ENCODE results near the gene STAG1. TPM values are rescaled to one million over a fixed set of nuclear protein-coding genes. Genes with fewer than 3 reads are reported as not detected.

STAG1 gene
- polyA plus RNA-seq, 1 donor from 2014 or later: 30.8 TPM

- Histone ChIP-seq H2AFZ (ENCODE audit: low read depth, low read length) (no peak overlapping the region), H3K4me3 (ENCODE audit: low read length) (no peak overlapping the region), H4K20me1 (ENCODE audit: insufficient read depth) (no peaks in the 10 kb centered on the region), H3K9ac (ENCODE audit: low read length) (no peak overlapping the region), H3K9me3 (ENCODE audit: low read length) (no peaks in the 10 kb centered on the region), H3K27me3 (ENCODE audit: insufficient read depth, low read depth, low read length) (no peaks in the 10 kb centered on the region), H3K27ac (ENCODE audit: low read length) (no peak overlapping the region), H3K36me3 (ENCODE audit: insufficient read depth, low read length) (peaks cover 20% of the 10 kb centered on the region), H3F3A (ENCODE audit: insufficient read depth, low read length, poor library complexity, severe bottlenecking) (no peaks in the 10 kb centered on the region), H3K4me2 (ENCODE audit: low read length) (no peak overlapping the region), H3K79me2 (replicated peaks; ENCODE audit: insufficient read depth, low read length) (no peaks in the 10 kb centered on the region), H3K9me2 (ENCODE audit: insufficient read depth, low read length) (no peaks in the 10 kb centered on the region)
- no peak for TF ChIP-seq POLR2AphosphoS5 (IDR thresholded peaks at IDR 0.05)
Observed at GRCh38 chr3:136332776-136333175, 419.4 kb downstream of the STAG1 start.

DNA sequence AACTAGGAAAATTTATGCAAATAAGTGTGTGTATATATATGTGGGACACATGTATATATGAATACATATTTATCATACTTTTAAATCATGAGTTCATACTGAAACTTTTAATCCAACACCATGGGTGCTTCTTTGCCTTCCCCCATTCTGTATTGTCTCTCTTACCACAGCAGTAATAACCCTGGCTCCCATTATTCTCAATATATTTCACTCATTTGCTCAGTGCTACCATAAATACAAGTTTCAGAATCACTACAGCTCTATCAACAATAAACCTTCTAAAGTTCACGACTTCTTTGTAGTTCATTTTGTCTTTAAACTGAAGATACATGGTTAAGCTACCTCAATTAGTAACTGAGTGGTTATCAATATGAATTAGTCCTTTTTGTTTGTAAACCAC, 419.9 kb downstream of the STAG1 start:
- Histone ChIP-seq H3K36me3 (ENCODE audit: insufficient read depth, low read length) (peaks cover 20% of the 10 kb centered on the region), H3F3A (ENCODE audit: insufficient read depth, low read length, poor library complexity, severe bottlenecking) (no peaks in the 10 kb centered on the region), H2AFZ (ENCODE audit: low read depth, low read length) (no peak overlapping the region), H3K79me2 (replicated peaks; ENCODE audit: insufficient read depth, low read length) (no peaks in the 10 kb centered on the region), H3K9me3 (ENCODE audit: low read length) (no peaks in the 10 kb centered on the region), H3K4me2 (ENCODE audit: low read length) (no peak overlapping the region), H3K9ac (ENCODE audit: low read length) (no peak overlapping the region), H3K27ac (ENCODE audit: low read length) (no peak overlapping the region), H4K20me1 (ENCODE audit: insufficient read depth) (no peaks in the 10 kb centered on the region), H3K9me2 (ENCODE audit: insufficient read depth, low read length) (no peaks in the 10 kb centered on the region), H3K27me3 (ENCODE audit: insufficient read depth, low read depth, low read length) (no peaks in the 10 kb centered on the region), H3K4me3 (ENCODE audit: low read length) (no peak overlapping the region)
- TF ChIP-seq RAD21 (conservative IDR thresholded peaks at IDR 0.05): no peak
- no peak for TF ChIP-seq EZH2 (IDR thresholded peaks at IDR 0.05; ENCODE audit: borderline replicate concordance, insufficient read depth, low read length, poor library complexity, severe bottlenecking)
- no peak for TF ChIP-seq MXI1 (conservative IDR thresholded peaks at IDR 0.05; ENCODE audit: poor library complexity, severe bottlenecking)
- TF ChIP-seq SMC3 (conservative IDR thresholded peaks at IDR 0.05; ENCODE audit: poor library complexity): no peak
- no peak for TF ChIP-seq TAF1 (IDR thresholded peaks at IDR 0.05; ENCODE audit: low read depth)
- no peak for TF ChIP-seq EP300 (conservative IDR thresholded peaks at IDR 0.05; ENCODE audit: poor library complexity, severe bottlenecking)
- TF ChIP-seq POLR2AphosphoS5 (IDR thresholded peaks at IDR 0.05): no peak
- no peak for TF ChIP-seq REST (IDR thresholded peaks at IDR 0.05; ENCODE audit: borderline replicate concordance)
- TF ChIP-seq, protein P1, sequence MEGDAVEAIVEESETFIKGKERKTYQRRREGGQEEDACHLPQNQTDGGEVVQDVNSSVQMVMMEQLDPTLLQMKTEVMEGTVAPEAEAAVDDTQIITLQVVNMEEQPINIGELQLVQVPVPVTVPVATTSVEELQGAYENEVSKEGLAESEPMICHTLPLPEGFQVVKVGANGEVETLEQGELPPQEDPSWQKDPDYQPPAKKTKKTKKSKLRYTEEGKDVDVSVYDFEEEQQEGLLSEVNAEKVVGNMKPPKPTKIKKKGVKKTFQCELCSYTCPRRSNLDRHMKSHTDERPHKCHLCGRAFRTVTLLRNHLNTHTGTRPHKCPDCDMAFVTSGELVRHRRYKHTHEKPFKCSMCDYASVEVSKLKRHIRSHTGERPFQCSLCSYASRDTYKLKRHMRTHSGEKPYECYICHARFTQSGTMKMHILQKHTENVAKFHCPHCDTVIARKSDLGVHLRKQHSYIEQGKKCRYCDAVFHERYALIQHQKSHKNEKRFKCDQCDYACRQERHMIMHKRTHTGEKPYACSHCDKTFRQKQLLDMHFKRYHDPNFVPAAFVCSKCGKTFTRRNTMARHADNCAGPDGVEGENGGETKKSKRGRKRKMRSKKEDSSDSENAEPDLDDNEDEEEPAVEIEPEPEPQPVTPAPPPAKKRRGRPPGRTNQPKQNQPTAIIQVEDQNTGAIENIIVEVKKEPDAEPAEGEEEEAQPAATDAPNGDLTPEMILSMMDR (IDR thresholded peaks at IDR 0.05; ENCODE audit: poor library complexity, severe bottlenecking): no peak

DNA sequence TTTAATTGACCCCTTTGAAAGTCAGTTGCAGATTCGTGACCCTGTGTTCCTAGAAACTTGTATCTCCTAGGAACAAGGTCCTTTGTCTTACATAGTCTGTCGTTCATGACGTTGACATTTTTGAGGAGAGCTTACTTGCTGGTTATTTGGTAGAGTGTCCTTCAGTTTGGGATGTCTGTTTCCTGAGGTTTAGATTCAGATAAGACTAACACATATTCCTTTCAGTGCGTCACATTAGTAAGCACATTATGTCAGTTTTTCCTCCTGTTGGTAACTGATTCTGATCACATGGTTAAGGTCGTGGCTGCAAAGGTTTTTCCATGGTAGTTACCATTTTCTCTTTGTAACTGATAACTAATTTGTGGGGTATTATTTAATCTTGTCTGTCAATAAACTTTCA, 421.3 kb downstream of the STAG1 start:
- no peak overlapping the region for H3K4me3 ChIP-seq (ENCODE audit: low read length)
- H3K9me2 ChIP-seq (ENCODE audit: insufficient read depth, low read length): no peaks in the 10 kb centered on the region
- H2AFZ ChIP-seq (ENCODE audit: low read depth, low read length): no peak overlapping the region
- H4K20me1 ChIP-seq (ENCODE audit: insufficient read depth): no peaks in the 10 kb centered on the region
- peaks cover 20% of the 10 kb centered on the region for H3K36me3 ChIP-seq (ENCODE audit: insufficient read depth, low read length)
- no peaks in the 10 kb centered on the region for H3K9me3 ChIP-seq (ENCODE audit: low read length)
- no peak overlapping the region for H3K9ac ChIP-seq (ENCODE audit: low read length)
- no peak overlapping the region for H3K4me2 ChIP-seq (ENCODE audit: low read length)
- no peak for TF ChIP-seq EP300 (conservative IDR thresholded peaks at IDR 0.05; ENCODE audit: poor library complexity, severe bottlenecking)
- H3K27ac ChIP-seq (ENCODE audit: low read length): no peak overlapping the region
- no peaks in the 10 kb centered on the region for H3F3A ChIP-seq (ENCODE audit: insufficient read depth, low read length, poor library complexity, severe bottlenecking)
- no peaks in the 10 kb centered on the region for H3K27me3 ChIP-seq (ENCODE audit: insufficient read depth, low read depth, low read length)
- H3K79me2 ChIP-seq (replicated peaks; ENCODE audit: insufficient read depth, low read length): no peaks in the 10 kb centered on the region

All from neural cell (in vitro differentiated cells).